Heart right ventricle (tissue), 16 donors: ENCODE data around the gene CRY1. TPM values are rescaled to one million over a fixed set of nuclear protein-coding genes. Genes with fewer than 3 reads are reported as not detected.

Source experiments
- ATAC-seq, 8 donors: fragments of 200-7000 bp; cut with Tn5 transposase; one replicate each; pipeline ENCODE4 v1.9.1; 2020; ENCODE audit warnings: mild to moderate bottlenecking in 8 of 8, moderate library complexity in 8 of 8, moderate number of reproducible peaks in 1 of 8
- DNase-seq, 2 donors: peaks; one replicate each; pipeline ENCODE4 v3.0.0-alpha.2; 2020
- H3K27ac ChIP-seq, 10 donors: fragments of 200-600 bp; sonication (generic) in 2 of 10; one replicate each; pipeline versions ENCODE4 v1.5.0 to v1.8.0; 2020 to 2022; ENCODE audit warnings: mild to moderate bottlenecking in 3 of 10
- H3K27me3 ChIP-seq, 7 donors: fragments of 200-600 bp; one replicate each; pipeline ENCODE4 v1.8.0; 2021 to 2022; ENCODE audit warnings: mild to moderate bottlenecking in 2 of 7
- H3K36me3 ChIP-seq, 9 donors: fragments of 200-600 bp; sonication (generic) in 1 of 9; one replicate each; pipeline versions ENCODE4 v1.5.0 to v1.8.0; 2020 to 2022; ENCODE audit warnings: mild to moderate bottlenecking in 2 of 9
- H3K4me1 ChIP-seq, 9 donors: fragments of 200-600 bp; sonication (generic) in 1 of 9; one replicate each; pipeline versions ENCODE4 v1.5.0 to v1.8.0; 2020 to 2022; ENCODE audit warnings: mild to moderate bottlenecking in 4 of 9
- H3K4me3 ChIP-seq, 10 donors: fragments of 200-600 bp; sonication (generic) in 2 of 10; one replicate each; pipeline versions ENCODE4 v1.5.0 to v1.8.0; 2020 to 2022; ENCODE audit warnings: mild to moderate bottlenecking in 7 of 10, moderate library complexity in 2 of 10
- H3K9me3 ChIP-seq, 11 donors: fragments of 200-600 bp in 10 of 11; sonication (generic) in 2 of 11; one replicate each; pipeline versions ENCODE4 v1.5.0 to v1.8.0; 2013 to 2022; ENCODE audit warnings: mild to moderate bottlenecking in 2 of 11, control low read depth in 1 of 11, moderate library complexity in 1 of 11
- CTCF ChIP-seq, 9 donors: fragments of 200-600 bp; sonication (generic) in 2 of 9; IDR thresholded peaks; one replicate each; pipeline versions ENCODE4 v1.5.0 to v1.8.0; 2021 to 2022; ENCODE audit warnings: antibody characterized with exemption in 9 of 9, mild to moderate bottlenecking in 5 of 9, moderate library complexity in 1 of 9
- WGBS, 2 donors: extraction: QIAGEN DNeasy Blood & Tissue Kit; methylation state at CpG; one replicate each; pipeline ENCODE4 v1.1.7; 2013; ENCODE audit warnings: inconsistent platforms in 1 of 2; 5-methylcytosine and 5-hydroxymethylcytosine counted together
- intact Hi-C, 10 donors: fragments of 100-400 bp; cut with DNase I; formaldehyde crosslinking; loops; one replicate each; pipeline versions ENCODE4 v1.11.1 to v1.14.2; 2022
- polyA plus RNA-seq, 2 donors: library from polyadenylated mRNA; stranded (reverse); fragments of 200-250 nt; gene quantifications; one replicate each; pipeline ENCODE4 v1.2.3, GENCODE V29; 2013
- total RNA-seq, 10 donors: library from RNA; stranded (reverse); fragmentation: NEBNext Ultra II Directional in 3 of 10; extraction: Animal tissue kit (Norgen Biotek cat#: 25700) in 3 of 10; gene quantifications; one replicate each; pipeline versions ENCODE4 v1.2.1 to v1.2.4, GENCODE V29; 2021 to 2023
- donor health status: Arrhythmogenic right ventricular cardiomyopathy.
- donor health status: ischemic (EF 13 %, LVEDD 7.1; RV severe dilation, severe dysfunction).
- donor health status: healthy with polysubstance abuse.
- donor health status: DM: no; HTN: yes; CAD: no.
- donor health status: DM: no; HTN: no; CAD: no.
- donor health status: ischemic (EF 25% LVEDD 6.9; RV normal size, moderate dysfunction).
- donor health status: ischemic (EF 25% LVEDD 5.7; RV mildly dilated, moderate dysfunction).
- donor health status: healthy.
- donor health status: DM: yes; HTN: yes; CAD: no.
- donor health status: Ischemic cardiomyopathy.
- donor health status: ischemic (EF 35%, LVEDD 5.7; RV mildly dilated, moderate dysfunction).
- donor health status: nonischemic (EF 11% LVEDD 7.7; RV severe dilation, severe dysfunction).
- donor health status: DM: yes; HTN: yes; CAD: no.
- donor health status: PGD.
- donor health status: ischemic (EF 29% LVEDD 5.4; RV normal size, mild dysfunction).
- donor health status: nonischemic (EF 23%, LVEDD 6.1; RV moderate dilation, normal function).

Gene CRY1
- total and polyA plus RNA-seq, 12 donors = 5.1 to 18.7 (median 10.6) TPM

- intact Hi-C loops = no loop called here
- ATAC-seq (no peak), DNase-seq (no peak)
- TF ChIP-seq CTCF (IDR thresholded peaks at IDR 0.05) = no peak
- no peaks in the 10 kb centered on the region for H3K9me3 ChIP-seq
- H3K4me3 ChIP-seq = no peak overlapping the region
- WGBS, 2 donors = 32 to 34% methylated on average over 3 of the region's 3 CpGs
- peaks cover 0 to 46% (median 23%) of the 10 kb centered on the region in 7 donors for H3K27me3 ChIP-seq
- no peaks in the 10 kb centered on the region for H3K4me1 ChIP-seq
- H3K36me3 ChIP-seq = no peaks in the 10 kb centered on the region
- no peak overlapping the region for H3K27ac ChIP-seq
These were observed 29.2 kb upstream of the CRY1 start for GRCh38 chr12:107122452-107122958.

GRCh38 chr12:107119091-107119490 is 25.7 kb upstream of the CRY1 start:
- TF ChIP-seq CTCF (IDR thresholded peaks at IDR 0.05) = no peak
- no peaks in the 10 kb centered on the region for H3K4me1 ChIP-seq
- WGBS, 2 donors = 70 to 78% methylated on average over 3 of the region's 3 CpGs
- intact Hi-C loops = no loop called here
- no peak for DNase-seq
- no peak overlapping the region for H3K4me3 ChIP-seq
- peaks cover 0 to 43% (median 23%) of the 10 kb centered on the region in 7 donors for H3K27me3 ChIP-seq
- H3K36me3 ChIP-seq = no peaks in the 10 kb centered on the region
- ATAC-seq = no peak
- no peak overlapping the region for H3K27ac ChIP-seq
- no peaks in the 10 kb centered on the region for H3K9me3 ChIP-seq

GRCh38 chr12:107118624-107119023 is 25.3 kb upstream of the CRY1 start:
- intact Hi-C loops = no loop called here
- DNase-seq (no peak), ATAC-seq (no peak)
- Histone ChIP-seq H3K4me1 (no peaks in the 10 kb centered on the region), H3K27ac (no peak overlapping the region), H3K36me3 (no peaks in the 10 kb centered on the region), H3K4me3 (no peak overlapping the region), H3K9me3 (no peaks in the 10 kb centered on the region), H3K27me3 (peaks cover 0 to 38% (median 21%) of the 10 kb centered on the region in 7 donors)
- TF ChIP-seq CTCF (IDR thresholded peaks at IDR 0.05) = no peak
- 83 to 88% methylated on average over 4 of the region's 4 CpGs for WGBS, 2 donors

- DNase-seq = no peak
- Histone ChIP-seq H3K27me3 (peaks cover 0 to 8% (median 0%) of the 10 kb centered on the region in 7 donors), H3K4me3 (no peak overlapping the region), H3K27ac (no peak overlapping the region), H3K9me3 (no peaks in the 10 kb centered on the region), H3K4me1 (peaks cover 0 to 7% (median 0%) of the 10 kb centered on the region in 9 donors), H3K36me3 (no peaks in the 10 kb centered on the region)
- intact Hi-C loops = no loop called here
- ATAC-seq = no peak
- 86 to 95% methylated on average over 2 of the region's 2 CpGs for WGBS, 2 donors
- no peak for TF ChIP-seq CTCF (IDR thresholded peaks at IDR 0.05)
These were observed 21.8 kb upstream of the CRY1 start for GRCh38 chr12:107115119-107115518.
